HG03066 (cell line): ENCODE measurements around the gene CFAP299.
"Not testable (repeated sequence)": the region's sequence is repeated elsewhere in the genome, so short reads cannot be mapped to it uniquely, and the experiment has no call there.

Source experiments
- ATAC-seq: cut with Tn5 transposase; IDR thresholded peaks from one replicate; pipeline ENCODE4 v1.9.1; 2021; ENCODE audit warnings: low read depth; ENCODE audit not compliant: unreplicated experiment

The CFAP299 gene

GRCh38 chr4:80800719-80801118 is 465.2 kb downstream of the CFAP299 start:
- not testable (repeated sequence) for ATAC-seq

DNA sequence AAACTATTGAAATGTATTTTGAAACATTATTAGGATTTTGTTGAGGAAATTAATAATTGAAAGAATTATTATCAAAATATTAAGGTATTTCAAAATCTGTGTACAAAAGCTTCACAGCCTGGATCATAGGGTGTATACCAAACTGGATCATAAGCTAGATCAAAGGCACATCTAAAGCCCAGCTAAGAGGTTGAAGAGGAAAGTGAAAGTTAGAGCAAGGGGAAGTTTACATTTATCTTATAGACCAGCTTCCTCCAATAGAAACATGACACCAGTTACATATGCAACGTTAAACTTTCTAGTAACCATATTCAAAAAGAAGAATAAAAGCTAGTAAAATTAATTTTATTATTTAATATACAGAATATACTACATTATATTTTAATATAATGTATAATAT is 467.8 kb downstream of the CFAP299 start:
- ATAC-seq, result no peak

DNA sequence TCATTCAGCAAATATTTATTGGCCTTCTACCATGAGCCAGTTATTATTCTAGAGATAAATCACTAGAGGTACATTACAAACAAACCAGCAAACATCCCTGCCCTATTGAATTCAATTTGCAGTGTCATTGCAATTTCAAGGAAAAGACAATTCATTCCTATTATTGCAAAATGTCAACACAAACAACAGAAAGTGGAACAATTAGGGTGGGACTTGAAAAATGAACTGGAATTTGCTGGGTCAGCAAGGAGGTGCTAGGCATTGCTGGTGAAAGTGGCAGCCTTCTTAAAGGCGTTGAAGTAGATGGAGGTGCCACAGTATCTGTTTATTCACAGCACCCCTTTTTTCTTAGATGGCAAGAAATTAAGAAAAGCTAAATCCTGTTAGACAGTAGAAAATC is 470.9 kb downstream of the CFAP299 start:
- no peak for ATAC-seq

GRCh38 chr4:80809039-80809729 is 473.7 kb downstream of the CFAP299 start:
- ATAC-seq, result no peak

GRCh38 chr4:80811406-80811805 is 475.9 kb downstream of the CFAP299 start:
- ATAC-seq, result no peak

DNA sequence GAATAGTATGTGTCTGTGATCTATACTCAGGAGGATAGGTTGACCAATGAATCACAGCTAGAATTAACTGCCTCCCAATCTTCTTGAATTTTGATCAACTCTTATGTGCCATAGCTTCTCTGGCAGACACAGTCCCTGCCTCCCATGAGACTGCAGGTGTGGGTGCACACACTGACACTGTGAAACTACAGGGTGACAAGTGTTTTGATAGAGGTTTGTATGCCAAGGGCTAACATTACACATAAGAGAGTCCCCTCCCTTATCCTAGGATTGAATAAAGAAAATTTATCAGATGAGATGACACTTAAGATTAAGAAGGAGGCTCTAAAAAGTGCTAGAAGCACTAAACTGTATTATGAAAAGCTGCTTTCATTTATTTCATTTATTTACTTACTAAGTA is 476.6 kb downstream of the CFAP299 start:
- no peak for ATAC-seq

DNA sequence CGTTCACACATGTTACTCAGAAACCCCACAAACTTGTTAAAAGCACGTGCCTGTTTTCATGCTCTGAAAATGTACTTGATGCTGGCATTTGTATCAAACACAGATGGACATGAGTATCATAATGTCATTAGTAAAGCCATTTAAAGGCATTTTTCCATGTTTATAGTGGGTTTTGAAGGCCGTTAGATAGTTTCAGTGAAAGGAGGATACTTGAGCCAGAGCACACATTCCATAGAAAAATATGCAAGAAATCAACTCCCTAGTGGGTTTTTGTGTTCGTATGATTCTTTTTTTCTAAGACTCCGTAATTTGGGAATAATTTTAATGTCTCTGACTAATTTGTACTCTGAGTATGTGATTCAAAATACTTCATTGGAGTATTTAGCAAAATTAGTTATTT is 478.7 kb downstream of the CFAP299 start:
- ATAC-seq, result no peak

DNA sequence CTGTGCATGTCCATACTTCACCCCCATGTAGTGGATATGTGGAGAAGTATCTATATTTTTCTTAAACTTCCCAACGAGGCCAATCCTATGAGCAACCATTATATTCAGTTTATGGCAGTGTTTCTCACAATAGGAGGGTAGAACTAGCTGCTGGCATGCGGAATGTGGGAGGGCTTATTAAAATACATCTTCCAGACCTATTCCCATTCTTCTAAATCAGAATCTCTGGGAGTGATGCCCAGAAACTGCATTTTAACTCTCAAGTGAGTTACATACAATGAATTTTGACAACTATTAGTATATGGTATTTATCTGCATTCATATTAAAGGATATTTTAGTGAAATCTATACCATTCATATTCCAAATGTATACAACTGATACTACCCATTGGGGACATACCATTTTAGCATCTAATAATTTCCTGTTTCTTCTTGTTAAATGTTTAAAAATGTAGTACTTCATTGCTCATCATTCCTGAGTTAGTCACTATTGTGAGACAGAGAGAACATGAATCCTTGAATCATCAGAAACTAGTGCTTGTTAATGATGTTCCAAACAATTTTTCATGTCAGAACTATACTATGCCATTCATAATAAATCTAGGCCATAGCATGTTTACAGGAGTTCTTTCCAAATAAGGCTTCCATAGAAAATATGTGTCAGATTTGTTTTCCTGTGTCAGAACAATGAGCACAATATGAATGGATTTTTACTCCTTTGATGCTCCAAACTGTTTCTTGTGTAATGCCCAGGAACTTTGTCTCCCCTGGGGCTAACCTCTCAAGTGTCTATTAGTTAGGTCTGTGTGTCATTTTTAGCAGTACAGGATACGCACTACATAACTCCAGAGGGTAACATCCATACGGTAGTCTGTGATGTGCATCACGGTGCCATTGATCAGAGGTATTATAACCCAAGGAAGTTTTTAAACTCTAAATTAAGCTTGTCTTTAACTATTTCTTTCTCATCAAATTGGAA is 496.1 kb downstream of the CFAP299 start:
- no peak for ATAC-seq

- no peak for ATAC-seq
Observed at GRCh38 chr4:80839281-80839680, 503.8 kb downstream of the CFAP299 start.

DNA sequence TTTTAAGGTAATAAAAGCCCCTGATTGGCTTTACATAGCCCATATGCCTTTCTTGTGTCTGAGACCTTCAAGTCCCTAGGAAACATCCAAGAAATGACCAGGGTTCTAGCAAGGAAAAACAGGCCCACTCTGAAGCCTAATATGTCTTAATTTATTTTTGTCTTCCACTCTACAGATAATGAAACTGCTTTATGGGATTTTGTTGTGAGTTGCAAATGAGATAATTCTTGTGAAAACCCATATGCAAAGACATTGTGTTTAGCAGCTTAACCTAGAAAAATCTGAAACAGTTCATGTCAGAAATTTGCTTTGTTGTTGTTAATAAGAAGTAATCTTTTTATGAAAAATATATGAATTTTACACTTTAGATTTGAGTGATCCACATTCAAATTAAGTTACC is 504.3 kb downstream of the CFAP299 start:
- no peak for ATAC-seq

DNA sequence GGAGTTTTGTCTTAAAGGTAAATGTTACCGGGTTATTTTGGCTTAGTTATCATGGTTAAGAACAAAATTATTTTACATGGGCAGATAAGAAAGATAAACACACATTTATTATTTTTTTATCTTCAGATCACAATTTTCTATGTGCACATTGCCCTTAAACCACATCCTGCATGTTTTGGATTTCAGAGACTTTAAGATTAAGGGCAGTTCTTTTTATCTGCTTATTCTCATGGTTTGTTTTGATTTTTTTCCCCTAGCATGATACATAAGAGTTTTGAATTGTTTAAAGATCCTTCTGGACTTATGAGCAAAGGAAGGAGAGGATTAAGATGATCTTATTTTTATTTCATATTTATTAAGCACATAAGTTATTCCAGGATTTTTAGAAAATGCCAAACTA is 504.9 kb downstream of the CFAP299 start:
- ATAC-seq, result no peak

GRCh38 chr4:80841587-80842281 is 506.2 kb downstream of the CFAP299 start:
- ATAC-seq, result no peak

DNA sequence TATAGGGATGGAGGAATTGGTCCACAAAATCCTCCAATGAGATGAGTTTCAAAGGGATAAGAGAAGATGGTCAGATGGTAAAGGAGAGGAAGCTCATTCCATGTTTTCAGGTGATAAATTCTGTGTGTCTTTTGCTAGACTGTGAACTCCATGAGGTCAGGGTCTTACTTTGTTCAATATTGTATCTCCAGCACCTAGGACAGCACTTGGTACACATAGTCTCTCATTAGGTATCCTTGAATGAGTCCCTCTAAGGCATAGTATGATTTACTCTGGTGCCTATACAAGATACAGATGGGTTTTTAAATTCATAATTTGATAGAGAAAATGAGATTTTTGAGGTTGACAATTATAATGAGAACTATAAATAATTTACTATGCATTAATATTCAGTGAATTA is 510.7 kb downstream of the CFAP299 start:
- ATAC-seq, result no peak

DNA sequence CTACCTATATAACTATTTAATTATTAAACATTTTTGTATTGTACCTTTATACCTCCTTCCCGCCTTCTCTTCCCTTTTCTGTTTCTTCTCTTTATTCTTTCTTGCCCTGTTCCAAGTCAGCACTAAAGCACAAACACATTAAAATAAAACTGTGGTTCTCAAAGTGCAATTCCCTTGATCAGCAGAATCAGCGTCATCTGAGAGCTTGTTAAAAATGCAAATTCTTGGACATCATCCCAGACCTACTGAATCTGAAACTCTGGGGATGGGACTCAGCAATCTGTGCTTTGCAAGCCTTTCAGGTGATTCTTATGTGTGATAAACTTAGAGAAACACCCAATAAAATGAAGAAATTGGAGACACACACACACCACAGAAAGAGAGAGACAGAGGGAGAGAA is 516.5 kb downstream of the CFAP299 start:
- no peak for ATAC-seq

GRCh38 chr4:80873571-80873970 is 538.0 kb downstream of the CFAP299 start:
- ATAC-seq, result no peak

- ATAC-seq, result no peak
Observed at GRCh38 chr4:80874979-80875378, 539.4 kb downstream of the CFAP299 start.

DNA sequence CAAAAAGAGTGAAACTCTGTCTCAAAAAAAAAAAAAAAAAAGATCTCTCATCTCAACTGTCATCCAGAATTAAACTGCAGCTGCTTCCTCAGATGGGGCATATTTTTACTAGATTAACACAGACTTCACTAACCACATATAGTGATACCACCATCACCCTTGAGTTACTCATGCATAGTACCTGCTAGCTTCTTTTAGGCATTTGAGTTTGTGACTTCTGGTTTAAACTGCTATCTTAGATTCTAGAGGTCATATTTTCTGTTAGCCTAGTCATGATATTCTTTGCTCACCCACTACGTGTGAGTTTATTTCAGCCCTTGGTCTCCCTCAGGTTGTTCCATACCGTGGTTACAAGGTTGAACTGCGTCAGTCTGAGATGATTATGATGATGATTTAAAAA is 540.1 kb downstream of the CFAP299 start:
- ATAC-seq, result peak; percentile 90

DNA sequence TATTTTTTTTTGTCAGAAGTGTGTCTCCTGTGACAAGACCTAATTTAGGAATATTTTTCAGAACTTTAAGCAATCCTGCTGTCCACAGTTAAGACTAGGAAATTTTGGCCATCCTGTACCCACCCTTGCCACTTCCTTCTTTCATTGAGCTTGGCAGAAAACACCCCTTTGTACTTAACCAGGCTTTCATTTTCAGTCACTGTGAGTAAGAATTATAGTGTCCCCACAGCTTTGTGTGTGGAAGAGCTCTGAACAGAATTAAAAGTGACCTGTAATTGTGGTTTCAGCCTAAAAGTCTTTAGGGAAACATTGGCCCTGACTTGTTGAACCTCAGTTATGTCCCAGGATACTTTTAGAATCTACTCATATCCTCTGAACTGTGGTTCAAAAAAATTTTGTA is 541.3 kb downstream of the CFAP299 start:
- peak; percentile 62 for ATAC-seq

DNA sequence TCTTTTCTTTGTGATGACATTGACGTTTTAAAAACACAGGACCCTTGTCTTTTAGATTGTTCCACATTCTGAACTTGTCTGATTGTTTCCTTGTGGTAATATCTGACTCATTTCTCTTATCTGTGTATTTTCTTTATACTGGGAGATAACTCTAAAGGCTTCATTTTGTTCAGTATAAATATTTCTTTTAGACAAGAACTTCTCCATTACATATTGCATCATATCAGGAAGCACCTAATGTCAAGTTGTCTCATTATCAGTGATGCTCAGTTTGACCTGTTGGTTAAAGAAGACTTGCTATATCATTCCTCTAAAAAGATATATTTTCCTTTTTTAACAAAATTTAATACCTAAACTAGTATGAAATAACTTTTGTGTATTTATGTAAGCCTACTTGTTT is 542.7 kb downstream of the CFAP299 start:
- no peak for ATAC-seq

DNA sequence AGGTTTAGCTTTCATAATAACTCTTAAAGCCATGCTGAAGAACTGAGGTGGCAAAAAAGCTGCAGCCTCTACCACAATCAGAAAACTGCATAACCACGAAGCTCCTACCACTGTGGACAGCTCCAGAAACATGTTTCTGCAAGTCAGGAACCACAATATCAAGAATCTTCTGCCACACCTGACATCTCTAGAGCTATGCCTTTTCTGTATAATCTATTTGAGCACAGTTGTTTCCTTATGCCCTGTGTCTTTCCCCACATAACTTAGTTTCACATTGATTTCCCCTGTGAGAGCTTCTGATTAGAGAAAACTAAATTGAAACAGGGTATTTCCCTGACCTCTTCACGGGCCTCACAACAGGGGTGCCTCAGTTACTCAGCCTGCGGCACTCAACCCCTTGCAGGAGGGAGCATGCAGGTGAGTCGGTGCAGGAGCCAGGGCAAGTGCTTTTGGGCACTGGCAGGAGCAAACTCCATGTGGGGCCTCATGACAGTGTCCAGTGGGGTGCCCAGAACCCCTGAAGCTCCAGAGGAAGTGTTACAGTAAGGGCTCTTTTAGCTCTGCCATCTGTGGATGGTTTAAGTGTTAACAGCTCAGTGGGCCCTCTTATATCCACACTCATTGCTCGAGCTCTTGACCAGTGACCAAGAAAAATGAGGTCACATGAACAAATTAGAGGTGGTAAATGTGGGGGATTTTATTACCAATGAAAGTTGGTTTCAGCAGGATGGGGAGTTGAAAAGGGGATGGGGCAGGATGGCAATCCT is 562.2 kb downstream of the CFAP299 start:
- ATAC-seq, result peak; percentile 69
